DND-41 (cell line): ENCODE data around the gene ALKBH2.

ENCODE experiments used
- ATAC-seq: fragments of 200-7000 bp; cut with Tn5 transposase; 3 replicates; pipeline ENCODE4 v1.9.1; 2021; ENCODE audit warnings: low read depth; ENCODE audit not compliant: insufficient read depth
- DNase-seq: peaks from one replicate; pipeline ENCODE4 v3.0.0-alpha.2; 2020
- H2AFZ ChIP-seq: 2 replicates; pipeline ENCODE4 v1.6.0; 2012; ENCODE audit warnings: low read depth, low read length
- H3K27ac ChIP-seq: 2 replicates; pipeline ENCODE4 v1.5.1; 2012; ENCODE audit warnings: low read length, inconsistent platforms
- H3K27me3 ChIP-seq: fragments of 200-600 bp; sonication (generic); 2 replicates; pipeline ENCODE4 v1.6.0; 2012; ENCODE audit warnings: low read length, mild to moderate bottlenecking, inconsistent platforms; ENCODE audit not compliant: insufficient read depth, poor library complexity
- H3K36me3 ChIP-seq: 2 replicates; pipeline ENCODE4 v1.5.1; 2012; ENCODE audit warnings: low read length, inconsistent platforms; ENCODE audit not compliant: insufficient read depth
- H3K4me1 ChIP-seq: 2 replicates; pipeline ENCODE4 v1.5.1; 2012; ENCODE audit warnings: mild to moderate bottlenecking, low read length; ENCODE audit not compliant: insufficient read depth
- H3K4me2 ChIP-seq: 2 replicates; pipeline ENCODE4 v1.6.0; 2012; ENCODE audit warnings: mild to moderate bottlenecking, moderate library complexity, low read length, inconsistent platforms; ENCODE audit not compliant: insufficient read depth
- H3K4me3 ChIP-seq, 2 experiments: fragments of 200-600 bp in 1 of 2; shearing (Covaris generic) in 1 of 2; 2 replicates each; pipeline ENCODE4 v1.5.1; 2012 to 2016; ENCODE audit warnings: inconsistent platforms in 2 of 2, low read length in 2 of 2, mild to moderate bottlenecking in 2 of 2, low read depth in 1 of 2, moderate library complexity in 1 of 2
- H3K79me2 ChIP-seq: 2 replicates; pipeline ENCODE4 v1.6.0; 2012; ENCODE audit warnings: low read length, inconsistent platforms; ENCODE audit not compliant: insufficient read depth
- H3K9ac ChIP-seq: 2 replicates; pipeline ENCODE4 v1.6.0; 2012; ENCODE audit warnings: low read depth, mild to moderate bottlenecking, inconsistent platforms, low read length, moderate library complexity
- H3K9me3 ChIP-seq: 2 replicates; pipeline ENCODE4 v1.5.1; 2012; ENCODE audit warnings: low read length, moderate library complexity, mild to moderate bottlenecking, inconsistent platforms; ENCODE audit not compliant: insufficient read depth, severe bottlenecking
- H4K20me1 ChIP-seq: 2 replicates; pipeline ENCODE4 v1.6.0; 2012; ENCODE audit warnings: low read length; ENCODE audit not compliant: insufficient read depth
- CTCF ChIP-seq: IDR thresholded peaks from 2 replicates; pipeline ENCODE4 v1.5.1; 2012; ENCODE audit warnings: borderline replicate concordance, low read length, moderate library complexity, mild to moderate bottlenecking; ENCODE audit not compliant: poor library complexity, severe bottlenecking; ENCODE audit errors: extremely low read depth
- EZH2 ChIP-seq: IDR thresholded peaks from 3 replicates; pipeline ENCODE4 v1.6.1; 2012; ENCODE audit warnings: borderline replicate concordance, low read depth, mild to moderate bottlenecking, moderate library complexity, low read length, inconsistent platforms; ENCODE audit not compliant: severe bottlenecking

ALKBH2 gene

GRCh38 chr12:109115758-109116610, 22.7 kb upstream of the ALKBH2 start, which contains the start of gene ACACB:
TSS of gene ACACB (plus strand) at chr12:109116587. CDS start at chr12:109139406, 22,819 bp downstream.
- no peak within 1 kb of the TSS for H3K4me3 ChIP-seq
- no peaks in the 10 kb centered on the region for H3K9me3 ChIP-seq
- H3K36me3 ChIP-seq: 0 out of 2 replicates have a peak, but pooled peaks cover 3% of the 10 kb centered on the region
- no peak within 1 kb of the TSS for H3K9ac ChIP-seq
- TF ChIP-seq CTCF (no peak), EZH2 (no peak)
- peak within 1 kb of the TSS; percentile 41; the same call in 1 of the 2 replicates for H3K27ac ChIP-seq
- peaks cover 21% of the 10 kb centered on the region for H3K4me1 ChIP-seq
- no peak within 1 kb of the TSS for H3K4me2 ChIP-seq
- peak within 1 kb of the TSS; percentile 30; the same call in 1 of the 2 replicates for H2AFZ ChIP-seq
- no peaks in the 10 kb centered on the region for H3K27me3 ChIP-seq
- ATAC-seq (peak; percentile 93), DNase-seq (peak; percentile 64)
- H4K20me1 ChIP-seq: 0 out of 2 replicates have a peak, but pooled peaks cover 3% of the 10 kb centered on the region
- H3K79me2 ChIP-seq: no peaks in the 10 kb centered on the region

GRCh38 chr12:109115404-109115757, 22.1 kb upstream of the ALKBH2 start:
- ATAC-seq (no peak), DNase-seq (no peak)
- peaks cover 6% of the 10 kb centered on the region for H3K36me3 ChIP-seq
- H3K27me3 ChIP-seq: no peaks in the 10 kb centered on the region
- H3K4me2 ChIP-seq: no peak overlapping the region
- no peak overlapping the region for H3K4me3 ChIP-seq
- H3K9ac ChIP-seq: no peak overlapping the region
- TF ChIP-seq CTCF: no peak
- no peak for TF ChIP-seq EZH2
- no peaks in the 10 kb centered on the region for H3K9me3 ChIP-seq
- H3K27ac ChIP-seq: 0 out of 2 replicates have a peak overlapping the region, but pooled peaks have one; percentile 16
- peaks cover 21% of the 10 kb centered on the region for H3K4me1 ChIP-seq
- no peaks in the 10 kb centered on the region for H3K79me2 ChIP-seq
- no peak overlapping the region for H2AFZ ChIP-seq
- 0 out of 2 replicates have a peak, but pooled peaks cover 4% of the 10 kb centered on the region for H4K20me1 ChIP-seq

- TF ChIP-seq EZH2 (no peak), CTCF (no peak)
- Histone ChIP-seq H3K9me3 (no peaks in the 10 kb centered on the region), H3K4me2 (no peak overlapping the region), H3K27ac (no peak overlapping the region), H3K79me2 (no peaks in the 10 kb centered on the region), H2AFZ (no peak overlapping the region), H3K36me3 (peaks cover 13% of the 10 kb centered on the region), H3K27me3 (no peaks in the 10 kb centered on the region), H3K4me1 (peaks cover 21% of the 10 kb centered on the region), H3K9ac (no peak overlapping the region), H4K20me1 (peaks cover 11% of the 10 kb centered on the region; the same call in 1 of the 2 replicates), H3K4me3 (no peak overlapping the region)
- ATAC-seq (no peak), DNase-seq (no peak)
Observed at GRCh38 chr12:109114644-109115043, 21.4 kb upstream of the ALKBH2 start.
